Astrocyte of the cerebellum (primary cell): ENCODE results near the gene LIN7C.

ENCODE experiments used
- DNase-seq: peaks from one replicate; pipeline ENCODE4 v3.0.0-alpha.2; 2011; ENCODE audit warnings: low read depth
- H3K4me3 ChIP-seq: 2 replicates; pipeline ENCODE4 v1.5.1; 2011; ENCODE audit warnings: mild to moderate bottlenecking, low read depth, low read length, moderate library complexity
- CTCF ChIP-seq: IDR thresholded peaks from 2 replicates; pipeline ENCODE4 v1.5.1; 2012; ENCODE audit warnings: low read length, low read depth, moderate library complexity, mild to moderate bottlenecking; ENCODE audit errors: missing control alignments
- in situ Hi-C: cut with HindIII; loops from 2 replicates; pipeline ENCODE4 v1.10.0; 2017; ENCODE audit warnings: low sequenced_read_pairs

LIN7C gene

GRCh38 chr11:27468995-27469695 lies 37.4 kb downstream of the LIN7C start:
- peak overlapping the region; percentile 88 for H3K4me3 ChIP-seq
- no peak for TF ChIP-seq CTCF
- in situ Hi-C loops = no loop called here
- DNase-seq = no peak

GRCh38 chr11:27468209-27468994 lies 38.2 kb downstream of the LIN7C start:
- TF ChIP-seq CTCF = no peak
- peak; percentile 81 for DNase-seq

GRCh38 chr11:27467181-27467913 lies 39.2 kb downstream of the LIN7C start:
- in situ Hi-C loops = no loop called here
- TF ChIP-seq CTCF = no peak
- H3K4me3 ChIP-seq = no peak overlapping the region
- no peak for DNase-seq

More at GRCh38 chr11:27468209-27468994, 38.2 kb downstream of the LIN7C start:
- in situ Hi-C loops = no loop called here
- H3K4me3 ChIP-seq = peak overlapping the region; percentile 88

- no peak overlapping the region for H3K4me3 ChIP-seq
- in situ Hi-C loops = no loop called here
- DNase-seq = no peak
- TF ChIP-seq CTCF = no peak
These were observed 40.2 kb downstream of the LIN7C start for GRCh38 chr11:27466363-27466762.

GRCh38 chr11:27465629-27466028 lies 40.9 kb downstream of the LIN7C start:
- DNase-seq = no peak
- no peak for TF ChIP-seq CTCF
- in situ Hi-C loops = no loop called here
- no peak overlapping the region for H3K4me3 ChIP-seq

- in situ Hi-C loops = no loop called here
- TF ChIP-seq CTCF = no peak
- no peak for DNase-seq
- no peak overlapping the region for H3K4me3 ChIP-seq
These were observed 41.7 kb downstream of the LIN7C start for GRCh38 chr11:27464909-27465308.
